GM23338 (cell line): Measurements from ENCODE around the gene MAP7D3. TPM values are rescaled to one million over a fixed set of nuclear protein-coding genes. Genes with fewer than 3 reads are reported as not detected.

Experiments used
- ATAC-seq: fragments of 200-7000 bp; cut with Tn5 transposase; 3 replicates; pipeline ENCODE4 v1.9.1; 2020
- DNase-seq: peaks from one replicate; pipeline ENCODE4 v3.0.0-alpha.2; 2015; ENCODE audit warnings: low spot score
- H2AFZ ChIP-seq: fragments of 200-600 bp; sonication (generic); 2 replicates; pipeline ENCODE4 v1.8.0; 2016; ENCODE audit warnings: antibody characterized with exemption, mild to moderate bottlenecking, moderate library complexity
- H3F3A ChIP-seq: fragments of 200-600 bp; sonication (generic); replicated peaks from 2 replicates; pipeline ENCODE4 v1.8.0; 2017; ENCODE audit warnings: antibody characterized with exemption, mixed run types, low read depth
- H3K27ac ChIP-seq: fragments of 200-600 bp; sonication (generic); 2 replicates; pipeline ENCODE4 v1.6.1; 2016; ENCODE audit warnings: low read depth
- H3K27me3 ChIP-seq: fragments of 200-600 bp; sonication (generic); 2 replicates; pipeline ENCODE4 v1.8.0; 2016; ENCODE audit warnings: mild to moderate bottlenecking, mixed run types, moderate library complexity; ENCODE audit not compliant: insufficient read depth
- H3K36me3 ChIP-seq: fragments of 200-600 bp; sonication (generic); 2 replicates; pipeline ENCODE4 v1.8.0; 2016; ENCODE audit warnings: mild to moderate bottlenecking; ENCODE audit not compliant: insufficient read depth
- H3K4me1 ChIP-seq: fragments of 200-600 bp; sonication (generic); 2 replicates; pipeline ENCODE4 v1.8.0; 2016; ENCODE audit warnings: mild to moderate bottlenecking, moderate library complexity; ENCODE audit not compliant: insufficient read depth
- H3K4me2 ChIP-seq: fragments of 200-600 bp; sonication (generic); 2 replicates; pipeline ENCODE4 v1.7.1; 2017; ENCODE audit warnings: mixed run types
- H3K4me3 ChIP-seq: fragments of 200-600 bp; sonication (generic); 2 replicates; pipeline ENCODE4 v1.6.1; 2016; ENCODE audit warnings: mixed run types
- H3K79me2 ChIP-seq: fragments of 200-600 bp; sonication (generic); replicated peaks from 2 replicates; pipeline ENCODE4 v1.8.0; 2017; ENCODE audit warnings: mild to moderate bottlenecking; ENCODE audit not compliant: insufficient read depth
- H3K9me2 ChIP-seq: fragments of 200-600 bp; sonication (generic); 2 replicates; pipeline ENCODE4 v1.8.0; 2017; ENCODE audit not compliant: insufficient read depth
- H4K20me1 ChIP-seq: fragments of 200-600 bp; sonication (generic); replicated peaks from 2 replicates; pipeline ENCODE4 v1.8.0; 2017; ENCODE audit warnings: mild to moderate bottlenecking; ENCODE audit not compliant: insufficient read depth
- H3K27ac Mint-ChIP-seq: 2 replicates; pipeline ENCODE4 v1.8.0; 2020; ENCODE audit warnings: inconsistent platforms, mild to moderate bottlenecking, moderate library complexity, mixed read lengths
- H3K27me3 Mint-ChIP-seq: 3 replicates; pipeline ENCODE4 v1.8.0; 2022; ENCODE audit warnings: low read depth, mild to moderate bottlenecking, moderate library complexity, mixed read lengths, inconsistent platforms; ENCODE audit not compliant: insufficient read depth, poor library complexity
- H3K36me3 Mint-ChIP-seq: 3 replicates; pipeline ENCODE4 v1.8.0; 2021; ENCODE audit warnings: low read depth, mild to moderate bottlenecking, inconsistent platforms, moderate library complexity, mixed read lengths
- H3K4me1 Mint-ChIP-seq: 3 replicates; pipeline ENCODE4 v1.8.0; 2020; ENCODE audit warnings: mild to moderate bottlenecking, inconsistent platforms, mixed read lengths
- H3K4me3 Mint-ChIP-seq: 3 replicates; pipeline ENCODE4 v1.8.0; 2021; ENCODE audit warnings: moderate library complexity, mild to moderate bottlenecking, inconsistent platforms, mixed read lengths
- H3K9me3 Mint-ChIP-seq: 3 replicates; pipeline ENCODE4 v1.8.0; 2020; ENCODE audit warnings: moderate library complexity, mild to moderate bottlenecking, inconsistent platforms, mixed read lengths
- CREB1 ChIP-seq: fragments of 250-450 bp; sonication (Bioruptor Pico); IDR thresholded peaks from 2 replicates; pipeline ENCODE4 v1.5.0; 2020; ENCODE audit warnings: low read depth, mild to moderate bottlenecking, moderate library complexity
- CTCF ChIP-seq, 2 experiments: fragments of 200-600 bp in 1 of 2; sonication (generic) in 1 of 2; conservative IDR thresholded peaks; 2 replicates each; pipeline versions ENCODE4 v1.5.1 to v1.6.1; 2016 to 2017; ENCODE audit warnings: antibody characterized with exemption in 2 of 2, low read depth in 2 of 2, mild to moderate bottlenecking in 2 of 2, moderate library complexity in 1 of 2
- ETS1 ChIP-seq: IDR thresholded peaks from 2 replicates; pipeline ENCODE4 v1.6.1; 2016; ENCODE audit warnings: antibody characterized with exemption
- EZH2 ChIP-seq: fragments of 200-600 bp; sonication (generic); IDR thresholded peaks from one replicate; pipeline ENCODE4 v1.8.0; 2017; ENCODE audit warnings: antibody characterized with exemption, mild to moderate bottlenecking, low read depth; ENCODE audit not compliant: unreplicated experiment
- EZH2phosphoT487 ChIP-seq: fragments of 200-600 bp; sonication (generic); IDR thresholded peaks from one replicate; pipeline ENCODE4 v1.8.1; 2018; ENCODE audit warnings: antibody characterized with exemption; ENCODE audit not compliant: unreplicated experiment
- JUNB ChIP-seq: IDR thresholded peaks from one replicate; pipeline ENCODE4 v1.6.1; 2016; ENCODE audit warnings: antibody characterized with exemption; ENCODE audit not compliant: unreplicated experiment
- NANOG ChIP-seq: IDR thresholded peaks from 2 replicates; pipeline ENCODE4 v1.6.1; 2016; ENCODE audit warnings: antibody characterized with exemption, borderline replicate concordance
- POLR2AphosphoS5 ChIP-seq: IDR thresholded peaks from 2 replicates; pipeline ENCODE4 v1.6.1; 2016; ENCODE audit warnings: antibody characterized with exemption, low read depth
- REST ChIP-seq: IDR thresholded peaks from one replicate; pipeline ENCODE4 v1.6.1; 2018; ENCODE audit warnings: antibody characterized with exemption; ENCODE audit not compliant: unreplicated experiment
- STAT1 ChIP-seq: IDR thresholded peaks from one replicate; pipeline ENCODE4 v1.6.1; 2016; ENCODE audit warnings: antibody characterized with exemption; ENCODE audit not compliant: unreplicated experiment
- ZNF114 ChIP-seq: fragments of 250-450 bp; sonication (Bioruptor Pico); IDR thresholded peaks from 2 replicates; pipeline ENCODE4 v1.5.0; 2020; ENCODE audit warnings: mild to moderate bottlenecking, moderate library complexity
- ZNF331 ChIP-seq: fragments of 250-450 bp; sonication (Bioruptor Pico); IDR thresholded peaks from 2 replicates; pipeline ENCODE4 v1.5.0; 2020; ENCODE audit warnings: low read depth, mild to moderate bottlenecking, moderate library complexity
- ZNF462 ChIP-seq: fragments of 250-450 bp; sonication (Bioruptor Pico); IDR thresholded peaks from 2 replicates; pipeline ENCODE4 v1.5.0; 2020; ENCODE audit warnings: mild to moderate bottlenecking, moderate library complexity
- polyA plus RNA-seq: library from polyadenylated mRNA; unstranded; fragments of >200 nt; fragmentation: Nextera tagmentation; extraction: Ambion mirVana; gene quantifications from 2 replicates; pipeline ENCODE4 v1.2.1, GENCODE V29; 2016
- total RNA-seq: library from RNA; depleted of rRNA; stranded (reverse); fragments of >200 nt; shearing (Covaris generic); gene quantifications from 2 replicates; pipeline ENCODE4 v1.2.3, GENCODE V29; 2014

Gene MAP7D3
- total and polyA plus RNA-seq, 2 experiments from 2014 or later = 14.5 to 33.4 TPM

GRCh38 chrX:136168929-136169735 is 82.1 kb downstream of the MAP7D3 start:
- no peaks in the 10 kb centered on the region for H3K36me3 Mint-ChIP-seq
- H3F3A ChIP-seq = no peaks in the 10 kb centered on the region
- H2AFZ ChIP-seq = no peak overlapping the region
- no peaks in the 10 kb centered on the region for H3K36me3 ChIP-seq
- peaks cover 4% of the 10 kb centered on the region for H3K27me3 Mint-ChIP-seq
- TF ChIP-seq ETS1 (no peak), CTCF (conservative IDR thresholded peaks at IDR 0.05; ENCODE audit: low read depth in 2 of 2) (no peak), ZNF462 (CRISPR knock-in tag) (no peak), POLR2AphosphoS5 (no peak), CREB1 (CRISPR knock-in tag) (no peak), NANOG (no peak), EZH2phosphoT487 (no peak), JUNB (no peak), STAT1 (no peak), ZNF331 (CRISPR knock-in tag) (no peak), EZH2 (no peak), ZNF114 (no peak), REST (no peak)
- DNase-seq (peak; percentile 85), ATAC-seq (peak; percentile 82)
- no peaks in the 10 kb centered on the region for H3K9me2 ChIP-seq
- H3K9me3 Mint-ChIP-seq = no peaks in the 10 kb centered on the region
- H3K4me3 Mint-ChIP-seq = no peak overlapping the region
- H3K4me1 Mint-ChIP-seq = peaks cover 49% of the 10 kb centered on the region
- no peaks in the 10 kb centered on the region for H4K20me1 ChIP-seq
- H3K27ac Mint-ChIP-seq = peak overlapping the region; percentile 61; the same call in 1 of the 2 replicates
- peak overlapping the region; percentile 78; the same call in 1 of the 2 replicates for H3K27ac ChIP-seq
- H3K79me2 ChIP-seq = peaks cover 8% of the 10 kb centered on the region
- H3K4me3 ChIP-seq = no peak overlapping the region
- H3K4me2 ChIP-seq = no peak overlapping the region; the same call in 1 of the 2 replicates
- no peaks in the 10 kb centered on the region for H3K27me3 ChIP-seq
- H3K4me1 ChIP-seq = peaks cover 16% of the 10 kb centered on the region
